CD14-positive monocyte (primary cell): ENCODE data around the gene TMEM40. TPM values are rescaled to one million over a fixed set of nuclear protein-coding genes. Genes with fewer than 3 reads are reported as not detected.

Source experiments
- DNase-seq, 3 donors: peaks; one replicate each; pipeline ENCODE4 v3.0.0-alpha.2; 2011 to 2022
- H2AFZ ChIP-seq: 2 replicates; pipeline ENCODE4 v1.6.0; 2012; ENCODE audit warnings: mild to moderate bottlenecking, low read depth, low read length, inconsistent platforms; ENCODE audit not compliant: insufficient read depth, poor library complexity, severe bottlenecking
- H3K27ac ChIP-seq, 2 donors: 1 replicate in 1 of 2; 2 replicates in 1 of 2; pipeline ENCODE4 v1.5.1; 2012 to 2013; ENCODE audit warnings: low read length in 2 of 2, control low read depth in 1 of 2, inconsistent platforms in 1 of 2, low read depth in 1 of 2, mild to moderate bottlenecking in 1 of 2
- H3K27me3 ChIP-seq, 2 donors: one replicate each; pipeline versions ENCODE4 v1.6.0 to v1.6.1; 2011 to 2013; ENCODE audit warnings: low read length in 2 of 2; ENCODE audit not compliant: control insufficient read depth in 2 of 2, insufficient read depth in 2 of 2
- H3K36me3 ChIP-seq, 2 donors: replicated peaks in 1 of 2; 1 replicate in 1 of 2; 2 replicates in 1 of 2; pipeline versions ENCODE4 v1.5.1 to v1.6.1; 2012 to 2013; ENCODE audit warnings: low read length in 2 of 2, control low read depth in 1 of 2, inconsistent platforms in 1 of 2, mild to moderate bottlenecking in 1 of 2; ENCODE audit not compliant: insufficient read depth in 2 of 2, control insufficient read depth in 1 of 2
- H3K4me1 ChIP-seq, 2 donors: 1 replicate in 1 of 2; 2 replicates in 1 of 2; pipeline versions ENCODE4 v1.5.1 to v1.6.1; 2012 to 2013; ENCODE audit warnings: low read length in 2 of 2, control low read depth in 1 of 2, inconsistent platforms in 1 of 2, mild to moderate bottlenecking in 1 of 2, moderate library complexity in 1 of 2; ENCODE audit not compliant: insufficient read depth in 2 of 2, control insufficient read depth in 1 of 2
- H3K4me2 ChIP-seq: replicated peaks from 2 replicates; pipeline ENCODE3; 2012; ENCODE audit warnings: low read length, moderate library complexity, mild to moderate bottlenecking; ENCODE audit not compliant: poor library complexity, severe bottlenecking; ENCODE audit errors: extremely low read depth
- H3K4me3 ChIP-seq, 3 experiments: fragments of 200-600 bp in 1 of 3; sonication (generic) in 1 of 3; replicated peaks in 1 of 3; 1 replicate in 2 of 3; 2 replicates in 1 of 3; pipeline ENCODE4 v1.5.1; 2011 to 2013; ENCODE audit warnings: low read length in 3 of 3, mild to moderate bottlenecking in 3 of 3, control low read depth in 2 of 3, low read depth in 2 of 3, inconsistent platforms in 1 of 3, moderate library complexity in 1 of 3
- H3K79me2 ChIP-seq: 2 replicates; pipeline ENCODE4 v1.6.0; 2012; ENCODE audit warnings: mild to moderate bottlenecking, control low read depth, inconsistent platforms, low read length, moderate library complexity; ENCODE audit not compliant: insufficient read depth
- H3K9ac ChIP-seq: 2 replicates; pipeline ENCODE4 v1.6.0; 2017; ENCODE audit warnings: low read length, mild to moderate bottlenecking; ENCODE audit not compliant: insufficient read depth, poor library complexity, severe bottlenecking
- H3K9me3 ChIP-seq, 2 donors: replicated peaks in 1 of 2; 1 replicate in 1 of 2; 2 replicates in 1 of 2; pipeline versions ENCODE4 v1.5.1 to v1.6.1; 2012 to 2013; ENCODE audit warnings: low read length in 2 of 2, control low read depth in 1 of 2; ENCODE audit not compliant: control insufficient read depth in 1 of 2, insufficient read depth in 1 of 2
- H4K20me1 ChIP-seq: 2 replicates; pipeline ENCODE4 v1.6.0; 2012; ENCODE audit warnings: mild to moderate bottlenecking, low read length, control low read depth, moderate library complexity; ENCODE audit not compliant: insufficient read depth
- H3K27ac Mint-ChIP-seq, 7 donors: one replicate each; pipeline ENCODE4 v1.8.0; 2020; ENCODE audit warnings: mild to moderate bottlenecking in 7 of 7, mixed read lengths in 7 of 7, moderate library complexity in 6 of 7, inconsistent platforms in 2 of 7
- H3K27me3 Mint-ChIP-seq, 3 donors: one replicate each; pipeline ENCODE4 v1.8.0; 2021 to 2022; ENCODE audit warnings: low read depth in 3 of 3, mild to moderate bottlenecking in 3 of 3, mixed read lengths in 3 of 3, moderate library complexity in 3 of 3, inconsistent platforms in 1 of 3
- H3K36me3 Mint-ChIP-seq, 2 donors: one replicate each; pipeline ENCODE4 v1.8.0; 2020; ENCODE audit warnings: mixed read lengths in 2 of 2, inconsistent platforms in 1 of 2, mild to moderate bottlenecking in 1 of 2
- H3K4me1 Mint-ChIP-seq: one replicate; pipeline ENCODE4 v1.8.0; 2020; ENCODE audit warnings: mild to moderate bottlenecking, mixed read lengths
- H3K4me3 Mint-ChIP-seq, 2 donors: one replicate each; pipeline ENCODE4 v1.8.0; 2020; ENCODE audit warnings: mild to moderate bottlenecking in 2 of 2, mixed read lengths in 2 of 2, moderate library complexity in 1 of 2
- H3K9me3 Mint-ChIP-seq, 7 donors: one replicate each; pipeline ENCODE4 v1.8.0; 2020 to 2022; ENCODE audit warnings: mixed read lengths in 7 of 7, mild to moderate bottlenecking in 6 of 7, moderate library complexity in 6 of 7, inconsistent platforms in 2 of 7
- WGBS: methylation state at CpG from one replicate; pipeline ENCODE4 v1.1.5; 2013; ENCODE audit warnings: missing lambda C conversion rate; ENCODE audit not compliant: insufficient coverage; 5-methylcytosine and 5-hydroxymethylcytosine counted together
- intact Hi-C, 2 donors: fragments of 100-400 bp; cut with micrococcal nuclease; formaldehyde crosslinking; loops; one replicate each; pipeline versions ENCODE4 v1.15.0 to v1.15.1; 2023
- polyA plus RNA-seq, 3 donors: library from polyadenylated mRNA; depleted of rRNA in 1 of 3; unstranded in 2 of 3; stranded (reverse) in 1 of 3; fragments of 300-500 nt in 2 of 3; fragments of >200 nt in 1 of 3; fragmentation: Illumina TruSeq in 2 of 3; gene quantifications; 1 replicate in 2 of 3; 2 replicates in 1 of 3; pipeline ENCODE4 v1.2.3, GENCODE V29; 2012 to 2021
- TF ChIP-seq, protein P1 (sequence below): fragments of 200-600 bp; IDR thresholded peaks from one replicate; pipeline ENCODE4 v1.8.0; 2022; ENCODE audit warnings: antibody characterized with exemption, mild to moderate bottlenecking

Gene TMEM40
- polyA plus RNA-seq, 3 donors: 0.92 TPM; not detected in 2

DNA sequence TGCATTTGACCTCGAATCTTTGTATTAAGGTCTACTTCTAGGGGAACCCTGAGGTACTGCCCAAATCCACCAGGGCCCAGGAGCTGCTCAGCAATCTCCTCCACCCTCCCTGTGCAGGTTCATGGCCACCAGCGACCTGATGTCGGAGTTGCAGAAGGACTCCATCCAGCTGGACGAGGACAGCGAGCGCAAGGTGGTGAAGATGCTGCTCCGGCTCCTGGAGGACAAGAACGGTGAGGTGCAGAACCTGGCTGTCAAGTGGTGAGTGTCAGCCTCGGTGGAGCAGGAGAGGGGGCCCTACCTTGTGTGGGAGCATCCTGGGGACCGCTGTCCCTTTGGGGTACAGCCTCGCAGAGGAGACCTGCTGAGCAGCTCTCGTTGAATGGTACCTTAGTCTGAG is 44.3 kb upstream of the TMEM40 start:
- TF ChIP-seq, protein P1, sequence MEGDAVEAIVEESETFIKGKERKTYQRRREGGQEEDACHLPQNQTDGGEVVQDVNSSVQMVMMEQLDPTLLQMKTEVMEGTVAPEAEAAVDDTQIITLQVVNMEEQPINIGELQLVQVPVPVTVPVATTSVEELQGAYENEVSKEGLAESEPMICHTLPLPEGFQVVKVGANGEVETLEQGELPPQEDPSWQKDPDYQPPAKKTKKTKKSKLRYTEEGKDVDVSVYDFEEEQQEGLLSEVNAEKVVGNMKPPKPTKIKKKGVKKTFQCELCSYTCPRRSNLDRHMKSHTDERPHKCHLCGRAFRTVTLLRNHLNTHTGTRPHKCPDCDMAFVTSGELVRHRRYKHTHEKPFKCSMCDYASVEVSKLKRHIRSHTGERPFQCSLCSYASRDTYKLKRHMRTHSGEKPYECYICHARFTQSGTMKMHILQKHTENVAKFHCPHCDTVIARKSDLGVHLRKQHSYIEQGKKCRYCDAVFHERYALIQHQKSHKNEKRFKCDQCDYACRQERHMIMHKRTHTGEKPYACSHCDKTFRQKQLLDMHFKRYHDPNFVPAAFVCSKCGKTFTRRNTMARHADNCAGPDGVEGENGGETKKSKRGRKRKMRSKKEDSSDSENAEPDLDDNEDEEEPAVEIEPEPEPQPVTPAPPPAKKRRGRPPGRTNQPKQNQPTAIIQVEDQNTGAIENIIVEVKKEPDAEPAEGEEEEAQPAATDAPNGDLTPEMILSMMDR: no peak
- Histone ChIP-seq H3K79me2 (no peaks in the 10 kb centered on the region), H4K20me1 (no peaks in the 10 kb centered on the region), H3K4me3 (no peak overlapping the region), H3K27ac (no peak overlapping the region), H3K9me3 (no peaks in the 10 kb centered on the region), H3K9ac (no peak overlapping the region), H2AFZ (no peak overlapping the region), H3K4me1 (no peaks in the 10 kb centered on the region), H3K36me3 (no peaks in the 10 kb centered on the region), H3K4me2 (no peak overlapping the region), H3K27me3 (no peaks in the 10 kb centered on the region)
- no peak overlapping the region for H3K4me3 Mint-ChIP-seq
- H3K4me1 Mint-ChIP-seq: no peaks in the 10 kb centered on the region
- peaks cover under 1 to 7% (median 2%) of the 10 kb centered on the region in 3 donors for H3K27me3 Mint-ChIP-seq
- whole genome bisulfite sequencing: 91% methylated on average over 12 of the region's 12 CpGs
- intact Hi-C loops: no loop called here
- DNase-seq: no peak
- H3K36me3 Mint-ChIP-seq: no peaks in the 10 kb centered on the region
- peak overlapping the region in 1 of 7 donors; percentile 50 for H3K27ac Mint-ChIP-seq
- peaks cover 0 to 3% (median 0%) of the 10 kb centered on the region in 7 donors for H3K9me3 Mint-ChIP-seq

DNA sequence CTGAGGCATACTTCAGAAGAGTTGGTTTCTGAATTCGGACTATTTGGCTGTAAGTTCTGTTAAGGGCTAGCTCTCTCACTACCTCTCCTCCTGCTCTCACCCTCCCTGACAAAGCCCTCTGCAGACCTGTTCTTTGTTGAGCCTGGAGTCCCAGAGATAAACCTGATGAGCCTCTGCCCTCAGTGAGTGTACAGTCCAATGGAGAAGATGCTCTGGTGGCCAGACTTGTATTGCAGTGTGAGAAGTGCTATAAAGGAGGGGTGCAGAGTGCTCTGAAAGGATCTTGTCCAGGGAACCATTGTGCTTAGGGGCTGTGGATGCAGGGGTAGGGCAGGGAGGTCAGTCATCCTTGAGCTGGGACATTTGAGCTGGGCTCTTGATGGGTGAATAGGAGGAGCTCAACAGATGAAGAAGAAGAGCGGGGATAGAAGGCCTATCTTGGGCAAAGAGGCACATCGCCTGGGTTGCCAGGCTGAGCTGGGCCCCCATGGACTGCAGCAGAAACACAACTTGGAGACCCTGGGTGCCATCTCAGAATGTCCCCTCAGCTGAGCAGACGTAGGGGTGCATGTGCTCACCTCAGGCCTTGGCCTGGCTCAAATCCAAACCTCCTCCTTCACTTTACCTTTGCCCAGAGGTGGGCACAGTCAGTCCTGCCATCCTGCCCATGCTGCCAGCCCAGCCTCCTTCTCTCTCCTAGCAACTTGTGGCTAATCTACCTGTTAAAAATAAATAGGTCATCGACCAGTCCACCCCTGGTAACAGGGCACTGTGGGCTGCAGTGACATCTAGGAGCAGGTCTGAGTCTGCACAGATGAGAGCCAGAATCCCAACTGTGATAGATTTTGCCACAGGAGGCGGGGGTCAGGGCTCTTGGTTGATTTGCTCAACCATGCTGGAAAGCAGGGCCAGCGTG is 40.7 kb upstream of the TMEM40 start:
- no peaks in the 10 kb centered on the region for H3K36me3 Mint-ChIP-seq
- 92% methylated on average over 6 of the region's 7 CpGs for WGBS
- peak overlapping the region in 1 of 7 donors; percentile 2 for H3K27ac Mint-ChIP-seq
- no peaks in the 10 kb centered on the region for H3K9me3 ChIP-seq
- no peaks in the 10 kb centered on the region for H4K20me1 ChIP-seq
- H3K9ac ChIP-seq: no peak overlapping the region
- intact Hi-C loops: no loop called here
- H3K79me2 ChIP-seq: no peaks in the 10 kb centered on the region
- peaks cover 8 to 18% of the 10 kb centered on the region in 2 donors for H3K27me3 ChIP-seq
- H3K27ac ChIP-seq: no peak overlapping the region
- H3K4me3 ChIP-seq: no peak overlapping the region
- H3K4me3 Mint-ChIP-seq: no peak overlapping the region
- H3K27me3 Mint-ChIP-seq: peaks cover 26 to 33% (median 28%) of the 10 kb centered on the region in 3 donors
- no peak overlapping the region for H2AFZ ChIP-seq
- peaks cover 10% of the 10 kb centered on the region for H3K4me1 Mint-ChIP-seq
- no peaks in the 10 kb centered on the region for H3K36me3 ChIP-seq
- H3K9me3 Mint-ChIP-seq: peaks cover 0 to 6% (median 2%) of the 10 kb centered on the region in 7 donors
- no peak overlapping the region for H3K4me2 ChIP-seq
- TF ChIP-seq, protein P1: no peak
- no peak for DNase-seq
- peaks cover 8 to 11% of the 10 kb centered on the region in 2 donors for H3K4me1 ChIP-seq
